HG02588 (cell line): Measurements from ENCODE around the gene PHF14.
A peak's percentile ranks its signal among the peaks of the same experiment; 100 is the strongest.
"Not testable (repeated sequence)": the region's sequence is repeated elsewhere in the genome, so short reads cannot be mapped to it uniquely, and the experiment has no call there.

Experiments used
- ATAC-seq: cut with Tn5 transposase; IDR thresholded peaks from one replicate; pipeline ENCODE4 v1.9.1; 2021; ENCODE audit warnings: mild to moderate bottlenecking, moderate library complexity; ENCODE audit not compliant: unreplicated experiment

Gene PHF14

GRCh38 chr7:10973061-10973941 is at the start of gene PHF14:
Gene PHF14 (plus strand): TSS chr7:10973872. CDS start chr7:10974324, 452 bp downstream.
- ATAC-seq, result peak; percentile 96

DNA sequence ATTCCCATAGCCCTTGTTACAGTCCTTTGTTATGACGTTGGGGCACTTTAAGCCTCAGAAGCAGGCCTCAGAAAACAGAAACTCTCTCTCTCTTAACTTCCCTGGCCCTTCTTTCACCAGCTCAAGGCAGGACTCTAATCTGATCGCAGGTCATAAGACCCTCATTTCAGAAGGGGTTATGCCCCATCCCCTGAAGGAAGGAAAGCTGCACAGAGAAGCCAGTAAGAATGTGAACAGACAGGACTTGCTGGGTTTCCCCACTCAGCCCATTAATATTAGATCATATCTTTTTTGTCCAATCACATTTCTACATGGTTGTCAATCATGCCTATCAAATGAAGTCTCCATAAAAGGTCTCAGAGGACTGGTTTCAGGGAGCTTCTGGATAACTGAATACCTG is 49.3 kb upstream of the PHF14 start:
- no peak for ATAC-seq

DNA sequence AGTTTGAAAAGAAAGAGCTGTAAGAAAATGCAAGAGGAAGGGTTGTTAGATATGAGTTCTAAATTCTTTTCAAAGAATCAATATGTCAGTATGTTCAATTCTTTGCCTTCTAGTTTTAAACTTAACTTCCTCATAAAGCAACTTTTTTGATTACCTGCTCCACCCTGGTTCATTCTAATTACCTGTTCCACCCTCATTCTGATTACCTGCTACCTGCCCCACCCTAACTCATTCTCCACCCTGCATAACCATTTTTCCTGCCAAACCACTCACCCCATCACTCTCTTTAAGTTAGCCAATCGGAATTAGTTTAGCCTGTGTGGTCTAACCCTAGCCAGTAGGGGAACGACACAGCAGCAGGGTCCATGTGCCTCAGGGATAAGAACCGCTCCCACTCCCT is 45.5 kb upstream of the PHF14 start:
- not testable (repeated sequence) for ATAC-seq

- no peak for ATAC-seq
Measured at GRCh38 chr7:10930551-10930950, 43.1 kb upstream of the PHF14 start.

- ATAC-seq, result no peak
Measured at GRCh38 chr7:10931161-10931560, 42.5 kb upstream of the PHF14 start.

DNA sequence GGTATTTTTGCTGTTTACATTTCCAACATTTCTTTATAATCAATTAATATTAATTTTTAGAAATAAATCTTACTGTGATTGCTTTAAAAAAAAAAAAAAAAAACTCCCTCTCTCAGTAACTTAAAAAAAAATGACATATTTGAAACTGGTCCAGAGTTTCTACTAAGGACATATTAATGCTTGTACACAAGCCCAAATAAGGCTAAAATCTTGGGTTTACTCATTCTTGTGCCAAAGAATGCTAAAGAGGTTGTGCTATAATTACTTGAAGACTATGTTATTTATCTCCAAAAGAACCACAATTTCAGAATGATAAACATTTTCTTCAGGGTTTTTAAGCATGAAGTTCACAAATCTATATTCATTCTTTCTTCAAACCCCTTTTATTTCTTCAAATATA is 39.4 kb upstream of the PHF14 start:
- ATAC-seq, result no peak

GRCh38 chr7:10939237-10939910 is 34.3 kb upstream of the PHF14 start:
- ATAC-seq, result peak; percentile 2

- ATAC-seq, result peak; percentile 92
Measured at GRCh38 chr7:10939911-10940703, 33.6 kb upstream of the PHF14 start.

GRCh38 chr7:10940704-10941355 is 32.8 kb upstream of the PHF14 start:
- no peak for ATAC-seq

- no peak for ATAC-seq
Measured at GRCh38 chr7:10950494-10950893, 23.2 kb upstream of the PHF14 start.

DNA sequence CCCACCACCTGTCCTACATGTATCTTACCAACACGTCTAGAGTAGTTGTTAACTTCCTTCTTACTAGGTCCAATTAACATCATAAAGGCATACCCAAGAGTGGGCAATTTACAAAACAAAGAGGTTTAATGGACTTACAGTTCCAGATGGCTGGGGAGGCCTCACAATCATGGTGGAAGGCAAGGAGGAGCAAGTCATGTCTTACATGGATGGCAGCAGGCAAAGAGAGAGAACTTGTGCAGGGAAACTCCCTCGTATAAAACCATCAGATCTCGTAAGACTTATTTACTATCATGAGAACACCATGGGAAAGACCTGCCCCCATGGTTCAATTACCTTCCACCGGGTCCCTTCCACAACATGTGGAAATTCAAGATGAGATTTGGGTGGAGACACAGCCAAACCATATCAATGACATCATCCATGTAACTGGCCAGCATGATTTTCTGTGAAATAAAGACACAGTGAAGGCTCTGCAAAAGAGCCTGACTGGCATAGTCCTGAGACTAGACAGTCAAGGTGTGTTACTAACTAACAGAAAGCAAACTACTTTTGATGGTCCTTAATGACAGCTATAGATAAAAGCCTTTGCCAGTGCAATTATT is 22.6 kb upstream of the PHF14 start:
- ATAC-seq, result not testable (repeated sequence)

- ATAC-seq, result no peak
Measured at GRCh38 chr7:10952588-10952987, 21.1 kb upstream of the PHF14 start.

DNA sequence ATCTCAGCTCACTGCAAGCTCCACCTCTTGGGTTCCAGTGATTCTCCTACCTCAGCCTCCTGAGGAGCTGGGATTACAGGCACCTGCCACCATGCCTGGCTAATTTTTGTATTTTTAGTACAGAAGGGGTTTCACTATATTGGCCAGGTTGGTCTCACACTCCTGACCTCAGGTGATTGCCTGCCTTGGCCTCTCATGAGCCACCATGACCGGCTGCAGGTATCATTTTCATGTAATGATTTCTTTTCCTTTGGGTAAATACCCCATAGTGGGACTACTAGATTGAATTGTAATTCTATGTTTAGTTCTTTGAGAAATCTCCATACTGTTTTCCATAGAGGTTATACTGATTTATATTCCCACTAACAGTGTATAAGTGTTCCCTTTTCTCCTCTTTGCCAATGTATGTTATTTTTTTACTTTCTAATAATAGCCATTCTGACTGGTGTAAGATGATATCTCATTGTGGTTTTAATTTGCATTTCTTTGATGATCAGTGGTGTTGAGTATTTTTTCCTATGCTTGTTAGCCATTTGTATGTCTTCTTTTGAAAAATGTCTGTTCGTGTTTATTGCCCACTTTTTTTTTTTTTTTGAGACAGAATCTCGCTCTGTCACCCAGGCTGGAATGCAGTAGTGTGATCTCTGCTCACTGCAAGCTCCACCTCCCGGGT is 20.5 kb upstream of the PHF14 start:
- peak; percentile 45 for ATAC-seq

DNA sequence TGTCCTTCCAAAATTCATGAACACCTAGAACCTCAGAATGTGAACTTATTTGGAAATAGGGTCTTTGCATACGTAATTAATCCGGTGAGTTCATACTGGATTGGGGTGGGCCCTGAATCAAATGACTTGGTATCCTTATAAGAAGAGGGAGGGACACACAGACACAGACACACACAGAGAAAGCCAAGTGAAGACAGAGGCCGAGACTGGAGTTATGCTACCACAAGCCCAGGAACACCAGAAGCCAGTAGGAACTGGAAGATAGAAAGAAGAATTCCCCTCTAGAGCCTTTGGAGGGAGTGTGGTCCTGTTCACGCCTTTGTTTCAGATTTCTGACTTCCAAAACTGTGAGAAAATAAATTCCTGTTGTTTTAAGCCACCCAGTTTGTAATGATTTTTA is 17.1 kb upstream of the PHF14 start:
- no peak for ATAC-seq

DNA sequence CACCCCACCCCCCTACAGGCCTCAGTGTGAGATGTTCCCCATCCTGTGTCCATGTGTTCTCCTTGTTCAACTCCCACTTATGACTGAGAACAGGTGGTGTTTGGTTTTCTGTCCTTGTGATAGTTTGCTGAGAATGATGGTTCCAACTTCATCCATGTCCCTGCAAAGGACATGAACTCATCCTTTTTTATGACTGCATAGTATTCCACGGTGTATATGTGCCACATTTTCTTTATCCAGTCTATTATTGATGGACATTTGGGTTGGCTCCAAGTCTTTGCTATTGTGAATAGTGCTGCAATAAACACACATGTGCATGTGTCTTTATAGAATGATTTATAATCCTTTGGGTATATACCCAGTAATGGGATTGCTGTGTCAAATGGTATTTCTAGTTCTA is 13.4 kb upstream of the PHF14 start:
- not testable (repeated sequence) for ATAC-seq

DNA sequence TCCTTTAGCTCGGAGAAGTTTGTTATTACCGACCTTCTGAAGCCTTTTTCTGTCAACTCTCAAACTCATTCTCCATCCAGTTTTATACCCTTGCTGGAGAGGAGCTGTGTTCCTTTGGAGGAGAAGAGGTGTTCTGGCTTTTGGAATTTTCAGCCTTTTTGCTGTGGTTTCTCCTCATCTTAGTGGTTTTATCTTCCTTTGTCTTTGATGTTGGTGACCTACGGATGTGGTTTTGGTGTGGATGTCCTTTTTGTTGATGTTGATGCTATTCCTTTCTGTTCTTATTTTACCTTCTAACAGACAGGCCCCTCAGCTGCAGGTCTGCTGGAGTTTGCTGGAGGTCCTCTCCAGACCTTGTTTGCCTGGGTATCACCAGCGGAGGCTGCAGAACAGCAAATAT is 8.7 kb upstream of the PHF14 start:
- ATAC-seq, result not testable (repeated sequence)

- ATAC-seq, result no peak
Measured at GRCh38 chr7:10972174-10972573, 1.5 kb upstream of the PHF14 start.

GRCh38 chr7:10973942-10974911 is 555 bp downstream of the PHF14 start:
- ATAC-seq, result peak; percentile 31

DNA sequence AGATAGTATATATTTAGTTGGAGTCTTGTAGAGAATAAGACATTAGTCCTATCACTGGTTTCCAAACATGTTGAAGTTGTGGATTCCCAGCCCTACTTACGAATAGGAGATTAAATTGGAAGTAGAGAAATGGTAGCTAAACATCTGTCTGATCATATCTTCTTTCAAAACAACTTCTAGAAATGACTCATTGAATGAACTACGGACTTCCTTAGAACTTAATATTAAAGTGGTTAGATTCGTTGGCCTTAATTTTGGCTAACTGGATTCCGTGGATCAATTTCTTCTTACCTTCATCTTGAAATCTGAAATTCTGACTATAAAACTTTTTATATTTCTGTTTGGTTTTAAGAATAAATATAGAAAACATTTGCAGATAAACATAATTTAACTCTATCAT is 3.4 kb downstream of the PHF14 start:
- ATAC-seq, result no peak
